KOPT-K1 (cell line): ENCODE measurements around the gene DCUN1D2.
"Not testable (repeated sequence)": the region's sequence is repeated elsewhere in the genome, so short reads cannot be mapped to it uniquely, and the experiment has no call there.

Experiments
- H3K27ac ChIP-seq: fragments of 200-600 bp; sonication (generic); 2 replicates; pipeline ENCODE4 v1.5.1; 2016; ENCODE audit warnings: antibody characterized with exemption, mild to moderate bottlenecking, low read depth, low read length; ENCODE audit not compliant: poor library complexity, severe bottlenecking
- H3K36me3 ChIP-seq: fragments of 200-600 bp; sonication (generic); 2 replicates; pipeline ENCODE4 v1.5.1; 2017; ENCODE audit warnings: antibody characterized with exemption, mild to moderate bottlenecking, low read length, moderate library complexity; ENCODE audit not compliant: insufficient read depth
- H3K9me3 ChIP-seq: fragments of 200-600 bp; sonication (generic); 2 replicates; pipeline ENCODE4 v1.5.1; 2017; ENCODE audit warnings: antibody characterized with exemption, low read length, mild to moderate bottlenecking; ENCODE audit not compliant: insufficient read depth, poor library complexity, severe bottlenecking

The DCUN1D2 gene

DNA sequence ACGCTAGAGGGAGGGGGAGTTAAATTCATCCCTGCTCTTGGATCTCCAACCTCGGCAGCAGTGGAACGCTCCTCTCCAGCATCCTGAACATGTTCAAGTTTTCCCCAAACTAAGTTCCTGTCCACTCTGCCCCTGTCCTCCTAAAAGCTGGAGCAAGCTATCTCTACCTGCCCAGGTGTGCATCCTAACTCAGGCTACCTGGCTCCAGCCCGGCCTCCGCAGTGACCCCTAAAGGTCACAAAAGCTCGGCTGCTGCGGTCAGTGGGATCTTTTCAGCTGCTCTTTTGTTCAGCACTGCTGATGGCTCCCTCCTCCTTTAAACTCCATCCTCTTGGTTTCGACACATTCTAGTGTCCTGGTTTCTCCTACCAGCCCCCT, 1.4 kb downstream of the DCUN1D2 start:
- Histone ChIP-seq H3K36me3 (peaks cover 18% of the 10 kb centered on the region), H3K9me3 (no peaks in the 10 kb centered on the region), H3K27ac (peak overlapping the region; percentile 79)

DNA sequence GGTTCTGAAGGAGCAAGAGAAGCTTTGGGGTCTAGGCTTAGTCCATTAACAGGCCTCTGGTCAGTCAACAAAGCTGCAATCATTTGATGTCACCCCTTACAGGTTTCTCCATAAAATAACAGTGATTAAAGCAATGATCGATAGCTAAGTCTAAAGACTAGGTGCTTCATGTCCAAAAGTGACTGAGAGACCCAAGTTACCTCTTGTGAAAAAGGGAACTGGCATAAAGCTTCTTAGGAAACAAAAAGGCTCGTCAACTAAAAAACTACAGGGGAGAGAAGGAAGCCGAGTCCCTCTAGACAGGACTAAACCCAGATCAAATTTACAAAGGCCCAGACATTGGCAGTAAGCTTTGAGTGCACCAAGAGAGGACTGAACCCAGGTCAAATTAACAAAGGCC, 2.2 kb downstream of the DCUN1D2 start:
- Histone ChIP-seq H3K27ac (no peak overlapping the region), H3K9me3 (no peaks in the 10 kb centered on the region), H3K36me3 (peaks cover 25% of the 10 kb centered on the region)

DNA sequence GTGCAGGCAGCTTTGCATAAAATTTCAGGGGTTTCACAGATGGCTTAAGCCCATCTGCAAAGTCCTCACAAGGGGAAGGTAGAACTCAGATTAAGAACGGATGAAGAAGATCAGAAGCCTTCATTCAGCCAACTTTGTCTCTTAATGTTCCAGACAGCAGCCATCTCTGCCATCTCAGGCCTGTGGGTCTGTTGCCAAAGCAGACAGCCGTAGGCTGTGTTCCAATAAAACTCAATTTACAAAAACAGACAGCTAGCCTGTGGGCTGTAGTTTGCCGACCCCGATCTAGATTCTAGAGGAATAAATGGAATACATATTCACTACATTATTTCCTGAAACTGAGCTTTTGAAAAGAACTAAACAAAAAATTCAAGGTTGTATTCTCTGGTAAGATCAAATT, 3.8 kb downstream of the DCUN1D2 start:
- H3K27ac ChIP-seq, result no peak overlapping the region
- H3K9me3 ChIP-seq, result no peaks in the 10 kb centered on the region
- peaks cover 28% of the 10 kb centered on the region for H3K36me3 ChIP-seq

DNA sequence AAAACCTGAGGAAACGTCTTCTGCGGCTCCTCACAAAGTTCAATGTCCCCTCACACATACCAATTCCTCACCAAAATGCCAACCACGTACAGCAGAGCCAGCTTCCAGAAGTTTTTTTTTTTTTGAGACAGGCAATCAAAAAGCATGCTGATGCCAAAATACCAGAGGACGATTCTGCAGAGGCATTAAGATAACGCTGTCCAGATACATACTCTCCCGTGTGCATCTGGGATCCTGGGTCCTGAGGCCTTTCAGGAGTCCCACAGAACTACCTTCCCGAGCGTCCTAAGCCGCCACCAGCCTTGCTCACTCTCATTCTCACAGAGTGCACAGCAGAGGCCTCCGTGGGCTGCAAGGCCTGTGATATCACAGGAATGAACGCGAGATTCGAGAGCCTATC, 5.0 kb downstream of the DCUN1D2 start:
- H3K9me3 ChIP-seq, result no peaks in the 10 kb centered on the region
- peaks cover 31% of the 10 kb centered on the region for H3K36me3 ChIP-seq
- H3K27ac ChIP-seq, result no peak overlapping the region

DNA sequence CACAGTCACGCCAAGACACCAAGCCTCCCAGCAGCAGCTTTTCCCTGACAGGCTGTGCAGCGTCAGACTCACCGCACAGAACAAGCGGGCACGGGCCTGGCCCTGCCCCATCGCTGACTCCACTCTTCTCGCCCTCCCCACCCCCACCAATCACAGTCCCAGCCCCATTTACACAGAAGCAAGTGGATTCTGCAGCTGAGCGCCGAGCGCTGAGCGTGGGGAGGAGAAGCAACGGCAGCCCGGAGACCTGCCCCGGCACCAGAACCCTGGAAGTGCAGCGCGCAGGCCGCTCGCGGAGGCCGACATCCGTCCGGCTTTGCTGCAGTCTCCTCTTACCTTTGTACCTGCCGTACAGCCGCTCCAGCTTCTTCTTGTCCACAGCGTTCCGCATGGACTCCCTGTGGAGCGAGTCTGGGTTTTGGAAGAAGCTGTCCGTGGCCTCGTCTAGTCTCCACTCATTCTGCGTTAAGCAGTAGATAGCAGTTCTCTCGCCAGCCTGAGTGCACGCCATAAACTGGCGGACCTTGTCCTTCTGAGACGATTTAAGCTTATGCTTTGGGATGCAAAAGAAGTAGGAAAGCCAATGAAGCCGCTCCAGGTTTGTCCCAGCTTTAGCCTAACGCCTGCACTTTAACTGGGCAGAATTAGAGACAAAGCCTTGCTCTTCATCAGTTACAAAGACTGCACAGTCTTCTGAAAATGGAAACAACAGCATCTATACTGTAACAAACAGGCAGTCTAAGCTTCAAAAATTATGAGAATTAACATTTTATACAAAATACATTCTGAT, 6.8 kb downstream of the DCUN1D2 start:
- Histone ChIP-seq H3K9me3 (no peaks in the 10 kb centered on the region), H3K27ac (no peak overlapping the region), H3K36me3 (peaks cover 49% of the 10 kb centered on the region)

DNA sequence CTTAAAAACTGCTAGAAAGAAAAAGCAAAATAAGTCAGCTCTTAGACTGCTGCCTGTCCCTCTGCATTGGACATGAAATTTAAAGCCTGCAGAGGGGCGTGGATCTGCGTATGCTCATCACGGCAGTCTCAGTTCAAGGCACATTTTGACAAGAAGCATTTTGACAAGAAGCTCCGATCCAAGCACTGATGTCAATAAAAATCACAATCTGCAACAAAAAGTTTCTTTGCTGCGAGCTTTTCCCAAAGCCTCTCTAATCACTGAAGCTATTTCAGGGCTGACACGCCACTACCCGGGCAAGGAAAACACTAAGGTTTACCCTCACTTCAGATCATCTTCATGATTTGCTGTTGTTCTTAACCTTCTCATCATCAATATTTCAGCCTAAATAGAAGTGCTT, 7.4 kb downstream of the DCUN1D2 start:
- no peaks in the 10 kb centered on the region for H3K9me3 ChIP-seq
- no peak overlapping the region for H3K27ac ChIP-seq
- H3K36me3 ChIP-seq, result peaks cover 55% of the 10 kb centered on the region

DNA sequence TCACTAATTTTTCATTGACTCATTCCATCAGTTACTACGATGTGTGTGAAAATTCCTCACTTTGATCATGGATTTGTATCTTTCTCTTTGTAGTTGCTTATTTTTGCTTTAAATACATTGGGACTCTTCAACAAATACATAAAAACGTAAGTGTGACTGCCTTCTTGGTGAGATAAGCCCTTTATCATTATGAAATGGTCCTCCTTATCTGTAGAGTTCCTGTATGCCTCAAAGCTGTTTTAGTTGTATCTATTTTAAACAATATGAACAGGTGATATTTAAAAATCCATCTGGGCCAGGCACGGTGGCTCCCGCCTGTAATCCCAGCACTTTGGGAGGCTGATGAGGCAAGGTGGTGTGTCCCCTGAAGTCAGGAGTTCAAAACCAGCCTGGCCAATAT, 11.3 kb downstream of the DCUN1D2 start:
- H3K9me3 ChIP-seq, result no peaks in the 10 kb centered on the region
- H3K36me3 ChIP-seq, result peaks cover 78% of the 10 kb centered on the region
- no peak overlapping the region for H3K27ac ChIP-seq

DNA sequence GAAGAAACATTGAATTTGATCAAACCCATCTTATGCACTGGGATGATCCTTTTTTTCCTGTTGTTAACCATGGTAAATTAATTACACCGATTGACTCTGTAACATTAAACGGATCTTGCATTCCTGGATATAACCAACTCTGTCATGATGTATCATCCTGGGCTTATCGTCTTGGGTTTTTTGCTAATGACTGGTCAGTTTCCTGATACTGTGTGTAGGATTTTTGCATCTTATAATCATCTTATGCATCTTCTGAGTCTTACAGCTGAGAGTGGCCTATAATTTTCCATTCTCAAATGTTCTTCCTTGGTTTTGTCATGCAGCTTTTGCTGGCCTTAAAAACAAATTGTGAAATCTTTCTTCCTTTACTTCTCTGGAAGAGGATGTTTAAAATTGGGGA, 12.8 kb downstream of the DCUN1D2 start:
- H3K9me3 ChIP-seq, result no peaks in the 10 kb centered on the region
- peaks cover 80% of the 10 kb centered on the region for H3K36me3 ChIP-seq

DNA sequence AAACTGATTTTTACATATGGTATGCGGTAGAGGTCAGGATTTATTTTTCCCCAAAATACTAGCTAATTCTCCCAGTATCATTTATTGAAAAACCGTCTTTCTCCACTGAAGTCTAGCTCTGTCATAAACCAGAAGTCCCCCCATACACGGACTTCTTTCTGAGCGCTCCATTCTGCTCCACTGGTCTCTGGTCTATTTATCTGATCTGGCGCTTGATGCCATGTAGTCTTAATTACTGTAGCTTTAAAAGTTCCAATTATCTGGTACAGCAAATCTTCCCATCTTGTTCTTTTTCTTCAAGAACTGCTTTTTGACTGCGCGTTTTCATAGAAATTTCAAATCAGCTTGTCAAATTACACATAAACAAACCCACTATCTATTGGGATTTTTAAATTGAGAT, 13.7 kb downstream of the DCUN1D2 start:
- H3K27ac ChIP-seq, result no peak overlapping the region
- peaks cover 90% of the 10 kb centered on the region for H3K36me3 ChIP-seq
- no peaks in the 10 kb centered on the region for H3K9me3 ChIP-seq

More for the DNA sequence above, 12.8 kb downstream of the DCUN1D2 start:
- no peak overlapping the region for H3K27ac ChIP-seq

DNA sequence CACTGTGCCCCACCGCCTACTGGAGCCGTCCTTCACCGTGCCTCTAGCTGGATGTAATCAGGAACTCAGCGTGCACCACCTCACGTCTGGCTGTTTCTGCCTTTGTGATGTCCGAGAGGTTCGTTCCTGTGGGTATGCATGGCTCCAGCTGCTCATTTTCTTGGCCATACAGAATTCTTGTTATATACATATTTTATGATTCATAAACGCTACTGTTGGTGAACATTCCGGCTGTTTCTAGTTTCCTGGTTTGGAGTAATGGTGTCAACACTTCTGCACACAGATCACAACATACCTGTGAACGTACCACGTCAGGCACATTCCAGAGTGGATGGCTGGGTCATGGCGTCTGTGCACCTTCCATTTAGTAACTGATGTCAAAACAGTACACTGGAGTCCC, 14.6 kb downstream of the DCUN1D2 start:
- Histone ChIP-seq H3K9me3 (no peaks in the 10 kb centered on the region), H3K36me3 (peaks cover 97% of the 10 kb centered on the region), H3K27ac (no peak overlapping the region)

DNA sequence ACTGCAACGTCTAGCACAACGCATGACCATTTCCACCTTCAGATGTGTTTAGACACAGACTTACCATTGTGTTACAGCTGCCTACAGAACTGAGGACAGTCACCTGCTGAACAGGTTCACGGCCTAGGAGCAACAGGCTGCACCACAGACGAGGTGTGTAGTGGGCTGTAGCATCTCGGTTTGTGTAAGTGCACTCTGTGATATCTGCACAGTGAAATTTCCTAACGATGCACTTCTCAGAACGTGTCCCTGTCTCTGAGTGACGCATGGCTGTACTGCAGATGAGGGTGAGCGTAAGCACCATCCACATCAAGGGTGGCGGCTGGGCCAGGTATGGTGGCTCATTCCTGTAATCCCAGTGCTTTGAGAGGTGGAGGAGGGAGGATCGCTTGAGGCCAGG, 15.2 kb downstream of the DCUN1D2 start:
- Histone ChIP-seq H3K27ac (no peak overlapping the region), H3K9me3 (no peaks in the 10 kb centered on the region), H3K36me3 (peaks cover 92% of the 10 kb centered on the region)

DNA sequence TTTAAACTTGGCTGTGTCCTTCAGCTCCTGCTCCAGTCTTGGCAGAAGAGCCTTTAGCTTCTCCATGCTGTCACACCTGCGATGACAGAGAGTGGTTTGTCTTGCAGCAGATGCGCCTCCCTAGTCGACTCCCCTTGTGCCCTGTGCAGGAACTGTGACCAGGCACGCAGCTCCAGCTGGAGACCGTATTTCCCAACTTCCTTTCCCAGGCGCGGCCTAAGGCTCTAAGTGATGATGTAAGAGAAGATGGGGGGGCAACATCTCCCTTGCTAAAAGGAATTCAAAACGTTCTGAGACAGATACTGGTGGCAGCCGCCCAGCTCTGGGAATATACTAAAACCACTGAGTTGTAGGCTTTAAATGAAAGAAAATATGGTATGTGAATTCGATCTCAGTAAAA, 16.3 kb downstream of the DCUN1D2 start:
- H3K9me3 ChIP-seq, result no peaks in the 10 kb centered on the region
- peaks cover 92% of the 10 kb centered on the region for H3K36me3 ChIP-seq
- H3K27ac ChIP-seq, result no peak overlapping the region

DNA sequence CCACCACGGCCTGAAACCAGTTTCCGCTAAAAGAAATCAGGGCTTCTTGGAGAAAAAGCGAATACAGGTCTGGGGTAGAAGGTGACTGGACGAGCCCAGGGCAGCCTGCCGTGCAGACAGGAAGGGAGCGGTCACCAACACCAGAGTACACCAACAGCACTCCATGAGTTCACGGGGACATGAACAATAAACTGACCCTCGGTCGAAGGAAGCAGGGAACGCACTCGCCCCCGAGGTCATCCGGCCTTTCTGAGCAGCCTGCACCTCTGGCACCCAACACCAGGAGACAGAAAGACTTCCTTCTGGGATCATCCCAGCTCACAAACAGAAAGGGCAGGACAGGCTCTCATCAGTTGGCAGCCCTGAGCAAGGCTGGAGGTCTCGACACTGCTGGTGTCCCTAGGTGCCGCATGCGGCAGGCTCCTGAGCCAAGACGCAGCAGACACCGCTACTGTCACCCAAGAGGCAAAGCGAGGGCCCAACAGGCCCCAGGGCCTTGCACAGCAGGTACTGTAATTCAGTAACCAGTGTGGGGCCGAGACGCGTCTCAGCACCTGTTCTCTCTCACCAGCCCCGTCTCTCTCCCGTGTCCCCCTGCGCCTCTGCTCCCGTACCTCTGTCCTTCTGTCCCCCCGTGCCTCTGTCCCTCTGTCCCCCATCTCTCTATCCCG, 18.0 kb downstream of the DCUN1D2 start:
- Histone ChIP-seq H3K9me3 (no peaks in the 10 kb centered on the region), H3K27ac (no peak overlapping the region), H3K36me3 (peaks cover 92% of the 10 kb centered on the region)

DNA sequence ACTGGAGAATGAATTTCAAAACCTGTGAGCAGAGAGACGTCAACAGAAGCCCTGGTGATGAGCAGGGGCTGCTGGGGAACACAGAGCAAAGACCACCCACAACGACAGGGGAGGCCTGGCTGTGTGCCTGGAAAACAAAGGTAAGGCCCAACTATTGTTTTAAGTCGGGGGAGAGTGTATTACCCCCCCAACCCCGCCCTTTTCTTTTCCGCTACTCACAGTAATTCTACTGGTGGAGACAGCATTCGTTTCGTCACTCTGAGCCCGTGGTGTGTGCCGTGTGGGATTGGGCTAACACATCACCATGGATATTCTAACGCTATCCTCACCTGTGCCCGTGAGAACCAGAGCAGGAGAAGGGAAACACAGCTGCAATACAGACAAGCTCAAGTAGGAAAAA, 18.7 kb downstream of the DCUN1D2 start:
- Histone ChIP-seq H3K27ac (no peak overlapping the region), H3K36me3 (peaks cover 92% of the 10 kb centered on the region), H3K9me3 (no peaks in the 10 kb centered on the region)

DNA sequence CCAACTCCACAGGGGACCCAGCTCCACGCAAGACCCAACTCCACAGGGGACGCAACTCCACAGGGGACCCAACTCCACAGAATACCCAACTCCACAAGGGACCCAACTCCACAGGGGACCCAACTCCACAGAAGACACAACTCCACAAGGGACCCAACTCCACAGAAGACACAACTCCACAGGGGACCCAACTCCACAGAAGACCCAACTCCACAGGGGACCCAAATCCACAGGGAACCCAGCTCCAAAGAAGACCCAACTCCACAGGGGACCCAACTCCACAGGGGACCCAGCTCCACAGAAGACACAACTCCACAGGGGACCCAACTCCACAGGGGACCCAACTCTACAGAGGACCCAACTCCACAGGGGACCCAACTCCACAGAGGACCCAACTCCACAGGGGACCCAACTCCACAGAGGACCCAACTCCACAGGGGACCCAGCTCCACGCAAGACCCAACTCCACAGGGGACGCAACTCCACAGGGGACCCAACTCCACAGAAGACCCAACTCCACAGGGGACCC, 19.8 kb downstream of the DCUN1D2 start:
- H3K27ac ChIP-seq, H3K9me3 ChIP-seq: not testable (repeated sequence)
- H3K36me3 ChIP-seq, result peaks cover 91% of the 10 kb centered on the region

DNA sequence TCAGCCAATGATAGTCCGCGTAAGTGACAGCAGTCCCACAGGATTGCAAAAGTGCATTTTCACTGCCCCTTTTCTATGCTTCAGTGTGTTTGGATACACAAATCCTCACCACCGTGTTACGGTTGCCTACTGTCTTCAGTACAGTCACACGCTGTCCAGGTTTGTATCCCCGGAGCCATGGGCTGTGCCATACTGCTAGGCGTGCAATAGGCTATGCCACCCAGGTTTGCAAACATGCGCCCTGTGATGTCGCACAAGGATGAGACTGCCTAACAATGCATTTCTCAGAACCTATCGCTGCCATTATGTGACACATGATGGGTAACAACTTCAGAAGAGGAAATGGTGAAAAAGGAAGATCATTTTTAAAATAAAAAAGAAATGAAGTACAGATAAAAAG, 20.4 kb downstream of the DCUN1D2 start:
- Histone ChIP-seq H3K27ac (no peak overlapping the region), H3K36me3 (peaks cover 84% of the 10 kb centered on the region), H3K9me3 (no peaks in the 10 kb centered on the region)
